Bronchial epithelial cell (primary cell): ENCODE data around the gene VPS52. TPM values are rescaled to one million over a fixed set of nuclear protein-coding genes. Genes with fewer than 3 reads are reported as not detected.
A peak's percentile ranks its signal among the peaks of the same experiment; 100 is the strongest.

Source experiments
- DNase-seq: peaks from one replicate; pipeline ENCODE4 v3.0.0-alpha.2; 2010; ENCODE audit warnings: low read depth
- FAIRE-seq: peaks from 2 replicates; lab custom pipeline; 2011; peaks lifted over from hg19 to GRCh38; lab: Jason Lieb, UNC
- H3K27me3 ChIP-seq: 2 replicates; pipeline ENCODE4 v1.5.1; 2011; ENCODE audit warnings: low read length; ENCODE audit not compliant: control insufficient read depth, insufficient read depth
- H3K36me3 ChIP-seq: 2 replicates; pipeline ENCODE4 v1.5.1; 2011; ENCODE audit warnings: low read length; ENCODE audit not compliant: control insufficient read depth, insufficient read depth
- H3K4me3 ChIP-seq: 2 replicates; pipeline ENCODE4 v1.5.1; 2011; ENCODE audit warnings: mild to moderate bottlenecking, low read depth, low read length, control low read depth
- CTCF ChIP-seq: IDR thresholded peaks from 2 replicates; pipeline ENCODE4 v1.5.1; 2011; ENCODE audit warnings: mild to moderate bottlenecking, moderate library complexity, low read length, control low read depth, inconsistent platforms; ENCODE audit not compliant: insufficient read depth, severe bottlenecking
- total RNA-seq: library from RNA; depleted of rRNA; stranded (reverse); fragments of >200 nt; gene quantifications from 2 replicates; pipeline ENCODE4 v1.2.1, GENCODE V29; 2014

The VPS52 gene
- total RNA-seq, 1 donor from 2014 or later = 22.1 TPM

- no peak for TF ChIP-seq CTCF
- no peaks in the 10 kb centered on the region for H3K27me3 ChIP-seq
- FAIRE-seq = no peak
- no peak for DNase-seq
- H3K36me3 ChIP-seq = peaks cover 6% of the 10 kb centered on the region
- no peak overlapping the region for H3K4me3 ChIP-seq
These were observed 61.8 kb downstream of the VPS52 start for GRCh38 chr6:33209856-33210255.

GRCh38 chr6:33208091-33208967, 63.3 kb downstream of the VPS52 start, which contains the start of gene RING1:
RING1 (plus strand) TSS chr6:33208500; CDS start chr6:33208823, 323 bp downstream.
- DNase-seq (peak; percentile 23), FAIRE-seq (no peak)
- no peaks in the 10 kb centered on the region for H3K27me3 ChIP-seq
- peak within 1 kb of the TSS; percentile 83 for H3K4me3 ChIP-seq
- no peak for TF ChIP-seq CTCF
- peaks cover 10% of the 10 kb centered on the region for H3K36me3 ChIP-seq

DNA sequence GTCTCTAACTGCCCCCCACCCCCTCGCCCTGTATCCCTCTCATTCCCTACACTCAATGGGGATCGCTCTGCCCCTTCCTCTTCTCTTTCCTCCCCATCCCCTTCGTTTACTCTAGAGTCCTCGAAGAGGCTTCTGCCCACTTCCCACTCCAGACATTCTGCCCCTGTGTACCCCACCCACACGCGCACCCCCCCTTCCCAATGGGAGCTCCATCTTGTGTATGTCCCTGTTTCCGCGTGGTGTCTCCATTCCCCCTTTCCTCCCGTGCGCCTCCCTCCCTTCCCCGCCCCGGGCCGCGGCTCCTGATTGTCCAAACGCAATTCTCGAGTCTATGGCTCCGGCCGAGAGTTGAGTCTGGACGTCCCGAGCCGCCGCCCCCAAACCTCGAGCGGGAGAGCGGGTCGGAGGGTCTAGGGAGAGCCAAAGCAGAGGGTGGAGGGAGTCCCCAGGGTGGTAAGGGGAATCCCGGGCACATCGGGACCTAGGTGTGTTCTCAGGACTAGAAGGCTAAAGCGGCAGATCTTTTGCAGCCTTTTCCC, 64.1 kb downstream of the VPS52 start:
- Histone ChIP-seq H3K27me3 (no peaks in the 10 kb centered on the region), H3K4me3 (peak overlapping the region; percentile 83), H3K36me3 (peaks cover 12% of the 10 kb centered on the region)
- no peak for FAIRE-seq
- no peak for TF ChIP-seq CTCF
- peak; percentile 25 for DNase-seq

- no peak for TF ChIP-seq CTCF
- Histone ChIP-seq H3K4me3 (peak overlapping the region; percentile 83), H3K27me3 (no peaks in the 10 kb centered on the region), H3K36me3 (peaks cover 17% of the 10 kb centered on the region)
- DNase-seq (peak; percentile 70), FAIRE-seq (no peak)
These were observed 64.7 kb downstream of the VPS52 start for GRCh38 chr6:33206864-33207551.

- Histone ChIP-seq H3K4me3 (no peak overlapping the region), H3K36me3 (peaks cover 17% of the 10 kb centered on the region), H3K27me3 (no peaks in the 10 kb centered on the region)
- no peak for TF ChIP-seq CTCF
- no peak for FAIRE-seq
- peak; percentile 8 for DNase-seq
These were observed 65.4 kb downstream of the VPS52 start for GRCh38 chr6:33206027-33206863.
